NCI-H748 (cell line): ENCODE results near the gene RBMY1B.
"Not testable (repeated sequence)": the region's sequence is repeated elsewhere in the genome, so short reads cannot be mapped to it uniquely, and the experiment has no call there.

Experiments
- DNase-seq: peaks from one replicate; lab custom pipeline; 2025; ENCODE audit not compliant: unreplicated experiment; lab: John Stamatoyannopoulos, UW

Gene RBMY1B

GRCh38 chrY:21511038-21511437 lies at the start of gene RBMY1B:
Gene RBMY1B, plus strand, starts transcription at chrY:21511338. Its CDS starts 2,013 bp downstream, at chrY:21513351.
- not testable (repeated sequence) for DNase-seq

GRCh38 chrY:21462915-21463314 lies 48.2 kb upstream of the RBMY1B start:
- DNase-seq: not testable (repeated sequence)

GRCh38 chrY:21482967-21483366 lies 28.2 kb upstream of the RBMY1B start:
- DNase-seq: no peak

GRCh38 chrY:21534579-21534978 lies 23.4 kb downstream of the RBMY1B start, which contains the start of gene RBMY1A1:
Gene RBMY1A1, plus strand, starts transcription at chrY:21534879. Its CDS starts 2,013 bp downstream, at chrY:21536892.
- not testable (repeated sequence) for DNase-seq

- DNase-seq: not testable (repeated sequence)
Observed at GRCh38 chrY:21559316-21559984, 48.3 kb downstream of the RBMY1B start.
